ENCODE results near the gene OR51B2.

- no peak for TF ChIP-seq CTCF (IDR thresholded peaks at IDR 0.05; ENCODE audit: insufficient read depth, low read length)
- no peak for TF ChIP-seq POLR2AphosphoS5 (IDR thresholded peaks at IDR 0.05; ENCODE audit: low read depth)
Observed at GRCh38 chr11:5301846-5302245, 22.3 kb downstream of the OR51B2 start, which contains the start of gene OR51B4.
